Inferior parietal cortex (tissue), 1 donor: ENCODE results near the gene CEP70.

ENCODE experiments used
- DNase-seq: peaks from one replicate; pipeline ENCODE4 v3.0.0-alpha.2; 2016; ENCODE audit errors: extremely low spot score

CEP70 gene

DNA sequence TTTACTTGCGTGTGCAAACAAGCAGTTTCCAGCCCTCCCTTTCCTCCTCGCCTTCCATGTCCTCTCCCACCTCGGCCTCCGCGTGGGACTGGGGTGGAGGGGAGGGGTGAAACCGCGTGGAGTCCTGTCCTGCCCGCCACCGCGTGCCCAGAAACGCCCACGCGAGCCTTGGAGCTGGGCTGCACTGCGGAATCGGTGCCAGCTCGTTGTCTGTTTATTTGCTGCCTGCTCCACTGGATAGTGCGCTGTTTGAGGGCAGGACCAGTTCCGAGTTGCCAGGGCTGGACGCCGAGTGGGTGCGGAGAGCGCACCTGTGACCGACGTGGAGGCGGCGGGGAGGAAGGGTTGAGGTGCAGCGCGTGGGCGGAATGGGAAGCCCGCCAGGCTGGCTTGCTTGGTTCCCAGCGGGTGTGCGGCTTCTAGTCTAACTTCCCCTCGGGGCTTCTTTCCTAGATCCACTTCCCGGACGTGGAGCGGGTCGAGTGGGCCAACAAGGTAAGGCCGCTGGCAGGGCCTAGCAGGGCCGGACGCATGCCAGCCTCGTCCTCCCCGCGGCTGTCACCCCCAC, 142.4 kb downstream of the CEP70 start:
- no peak for DNase-seq

DNA sequence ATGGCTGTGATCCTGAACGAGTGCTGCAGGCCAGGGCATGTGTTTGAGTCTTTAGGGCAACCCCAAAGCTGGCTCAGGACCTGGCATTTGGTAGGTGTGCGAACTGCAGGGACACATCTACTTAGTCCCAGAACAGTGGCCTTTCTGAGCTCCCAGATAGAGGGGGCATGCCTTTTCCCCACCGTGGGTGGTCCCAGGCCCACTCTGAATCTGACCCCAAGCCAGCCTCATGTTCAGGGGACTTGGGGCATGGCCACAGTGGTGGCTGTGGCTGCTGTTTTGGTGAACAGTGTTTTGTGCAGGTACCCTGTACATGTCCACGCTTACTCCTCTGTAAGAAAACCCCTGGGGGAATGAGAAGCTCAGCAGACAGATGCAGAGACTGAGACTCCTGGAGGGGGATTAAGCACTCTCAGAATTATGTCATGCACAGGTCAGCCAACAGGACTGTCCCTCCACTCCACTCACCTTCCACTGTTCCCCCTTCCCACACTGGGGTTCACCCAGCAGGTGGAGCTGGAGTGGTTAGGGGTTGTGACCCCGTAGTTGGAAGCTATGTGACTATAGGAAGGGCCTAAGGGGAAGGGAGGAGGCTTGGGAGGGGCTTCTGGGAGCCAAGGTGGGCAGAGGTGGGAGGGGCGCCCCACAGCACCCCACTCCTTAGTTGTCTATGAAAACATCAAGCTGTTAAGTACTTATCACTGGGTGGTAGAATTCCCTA, 143.2 kb downstream of the CEP70 start:
- no peak for DNase-seq

DNA sequence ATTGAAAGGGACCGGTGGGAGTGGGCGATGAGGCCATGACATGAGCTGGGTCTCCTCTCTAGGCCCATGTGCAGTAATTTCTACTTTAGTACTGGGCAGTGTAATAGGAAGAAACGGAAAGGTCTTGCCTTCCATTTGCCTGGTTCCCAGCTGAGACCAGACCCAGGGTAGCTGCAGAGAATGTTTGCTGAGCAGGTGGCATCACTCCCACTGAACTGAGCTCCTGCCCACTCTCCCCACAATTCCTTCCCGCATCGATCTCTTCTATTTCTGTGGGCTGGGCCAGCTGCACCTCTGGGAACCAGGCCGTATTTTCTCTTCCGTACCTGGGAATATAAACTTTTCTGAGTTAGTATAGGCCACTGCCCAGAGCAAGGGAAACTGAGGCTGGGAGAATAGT, 143.9 kb downstream of the CEP70 start:
- DNase-seq: no peak

DNA sequence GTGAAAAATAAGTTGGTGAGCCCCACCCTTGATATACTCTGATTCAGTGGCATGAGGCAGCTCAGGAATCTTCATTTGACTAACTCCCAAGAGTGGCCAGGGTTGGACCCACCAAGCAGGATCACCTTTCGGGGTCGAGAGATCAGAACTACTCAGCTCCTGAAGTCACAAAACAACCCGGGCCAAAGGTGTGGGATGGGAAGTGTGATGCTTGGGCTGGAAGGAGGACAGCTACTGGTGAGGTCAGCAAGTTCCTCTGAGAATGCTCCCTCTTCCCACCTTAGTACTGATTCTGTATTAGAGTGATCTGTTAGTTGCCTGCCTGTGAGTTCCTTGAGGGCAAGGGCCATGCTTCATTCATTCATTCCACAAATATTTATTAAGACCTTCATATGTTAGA, 144.6 kb downstream of the CEP70 start:
- no peak for DNase-seq

DNA sequence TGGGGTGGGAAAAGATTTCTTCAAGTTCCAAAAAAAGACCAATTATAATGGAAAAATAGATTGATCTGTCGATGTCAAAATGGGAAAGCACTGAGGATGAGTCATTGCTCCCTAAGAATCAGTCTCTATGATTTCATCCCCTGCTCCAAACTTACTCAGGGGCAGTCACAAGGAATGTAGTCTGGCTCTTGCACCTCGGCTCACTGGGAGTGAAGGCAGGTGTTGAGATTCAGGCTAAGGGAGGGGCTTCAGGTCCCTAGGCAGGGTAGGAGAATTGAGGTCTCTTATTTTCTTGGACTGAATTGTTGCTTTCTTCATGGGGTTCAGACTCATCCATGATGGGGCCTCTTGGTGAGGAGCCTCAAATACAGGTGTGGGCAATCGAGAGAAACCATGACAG, 145.4 kb downstream of the CEP70 start:
- DNase-seq: no peak

DNA sequence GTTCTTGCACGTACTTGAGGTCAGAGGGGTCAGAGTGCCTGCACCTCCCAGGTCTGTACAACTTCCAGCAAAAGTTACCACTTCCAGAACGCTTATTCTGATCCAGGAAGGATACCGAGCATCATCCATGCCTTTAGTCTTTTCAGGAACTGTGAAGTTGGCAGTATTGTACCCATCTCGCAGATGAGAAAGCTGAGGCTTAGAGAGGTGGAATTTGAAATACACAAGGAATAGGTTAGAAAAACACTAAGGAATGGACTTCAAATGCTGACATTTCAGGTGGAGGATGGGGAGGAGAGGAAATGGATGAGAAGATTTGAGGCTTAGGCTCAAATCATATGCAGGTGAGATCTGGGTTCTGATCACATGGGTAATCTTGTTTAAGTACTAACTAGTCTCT, 148.4 kb downstream of the CEP70 start:
- DNase-seq: no peak

DNA sequence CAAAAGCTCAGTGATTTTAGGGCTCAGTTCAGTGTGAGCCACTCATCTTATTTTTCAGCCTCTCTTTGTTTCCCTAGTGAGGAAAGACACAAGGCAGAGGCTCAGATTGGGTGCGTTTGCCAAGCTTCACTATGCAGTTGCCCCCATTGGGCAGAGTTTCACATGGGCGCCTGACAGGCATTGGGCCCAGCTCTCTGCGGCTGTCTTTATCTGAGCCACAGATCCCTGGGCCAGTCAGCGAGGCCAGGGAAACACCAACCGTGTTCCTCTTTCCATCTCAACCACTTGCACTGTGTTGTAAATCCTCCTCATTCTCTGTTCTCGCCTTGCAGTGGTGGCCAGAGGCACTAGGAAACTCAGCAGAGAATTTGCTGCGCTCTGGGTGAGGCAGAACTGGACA, 148.8 kb downstream of the CEP70 start:
- DNase-seq: no peak
